NCI-H524 (cell line): ENCODE measurements around the gene C1orf167.

Source experiments
- DNase-seq, 2 experiments: peaks; one replicate each; lab custom pipeline; 2025; lab: John Stamatoyannopoulos, UW

C1orf167 gene

DNA sequence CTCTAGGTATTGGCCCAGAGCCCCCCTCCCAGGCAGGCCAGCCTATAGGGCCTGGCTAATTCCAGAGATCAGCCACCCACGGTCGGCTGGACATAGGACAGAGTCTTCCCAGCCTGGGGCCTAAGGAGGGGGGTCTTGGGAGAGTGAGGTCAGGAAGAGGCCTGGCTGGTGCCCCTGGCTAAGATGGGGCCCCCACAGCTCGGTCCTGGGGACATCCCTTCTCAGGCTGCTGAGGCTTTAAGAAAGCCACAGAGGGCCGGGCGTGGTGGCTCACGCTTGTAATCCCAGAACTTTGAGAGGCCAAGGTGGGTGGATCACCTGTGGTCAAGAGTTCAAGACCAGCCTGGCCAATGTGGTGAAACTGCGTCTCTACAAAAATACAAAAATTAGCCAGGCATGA lies 2.5 kb downstream of the C1orf167 start:
- DNase-seq, result no peak

DNA sequence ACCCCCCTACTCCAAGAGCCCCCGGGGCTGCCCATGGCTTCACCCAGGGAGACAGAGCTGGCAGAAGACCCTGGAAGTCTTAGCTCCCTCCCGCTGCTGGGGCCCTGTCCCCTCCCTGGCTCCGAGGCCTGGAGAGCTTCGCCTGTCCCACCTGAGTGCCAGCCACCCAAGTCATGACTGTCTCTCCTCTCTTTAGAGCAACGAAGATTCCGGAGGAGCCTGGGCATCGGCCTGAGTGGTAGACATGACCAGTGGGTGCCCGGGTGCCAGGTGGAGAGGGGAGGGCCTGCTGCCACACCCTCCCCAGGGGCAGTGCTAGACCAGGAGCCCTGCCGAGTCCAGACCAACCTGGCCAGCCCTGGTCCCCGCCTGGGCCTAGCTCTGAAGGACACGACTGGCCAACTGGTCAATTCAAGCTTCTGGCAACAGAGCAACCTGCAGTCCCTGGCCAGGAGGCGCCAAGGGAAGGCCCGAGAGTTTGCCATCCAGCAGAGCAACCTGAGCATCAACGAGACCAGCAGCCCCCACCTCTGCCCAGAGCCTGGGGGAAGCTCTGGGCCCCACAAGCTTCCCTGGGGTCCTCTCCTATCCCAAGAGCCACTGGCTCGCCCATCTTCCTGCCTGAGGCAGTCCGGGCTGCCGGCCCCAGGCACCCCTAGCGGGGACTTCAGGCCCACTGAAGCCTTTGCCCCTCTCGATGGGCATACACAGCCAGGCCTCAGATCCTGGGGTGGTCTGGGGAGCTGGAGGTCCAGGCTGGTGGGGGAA lies 3.9 kb downstream of the C1orf167 start:
- no peak for DNase-seq

DNA sequence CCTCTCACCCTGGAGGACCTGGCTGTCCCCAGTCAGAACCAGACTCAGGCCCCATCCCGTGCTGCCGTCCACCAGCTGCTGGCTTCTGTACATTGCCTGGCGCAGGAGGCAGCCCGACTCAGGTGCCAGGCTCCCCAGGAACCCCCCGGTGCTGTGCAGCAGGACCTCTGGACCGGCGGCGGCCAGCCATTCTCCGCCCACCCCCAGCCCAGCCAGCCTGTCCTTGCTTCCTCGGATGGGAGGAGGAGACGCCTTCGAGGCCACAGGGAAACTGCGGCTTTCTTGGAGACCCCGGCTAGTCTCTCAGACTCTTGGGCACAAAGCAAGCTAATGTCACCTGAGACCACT lies 4.4 kb downstream of the C1orf167 start:
- DNase-seq, result no peak

- DNase-seq, result peak in 1 of 2 experiments; percentile 8
Measured at GRCh38 chr1:11767922-11768704, 6.1 kb downstream of the C1orf167 start.

- no peak for DNase-seq
Measured at GRCh38 chr1:11768821-11769220, 6.8 kb downstream of the C1orf167 start.

DNA sequence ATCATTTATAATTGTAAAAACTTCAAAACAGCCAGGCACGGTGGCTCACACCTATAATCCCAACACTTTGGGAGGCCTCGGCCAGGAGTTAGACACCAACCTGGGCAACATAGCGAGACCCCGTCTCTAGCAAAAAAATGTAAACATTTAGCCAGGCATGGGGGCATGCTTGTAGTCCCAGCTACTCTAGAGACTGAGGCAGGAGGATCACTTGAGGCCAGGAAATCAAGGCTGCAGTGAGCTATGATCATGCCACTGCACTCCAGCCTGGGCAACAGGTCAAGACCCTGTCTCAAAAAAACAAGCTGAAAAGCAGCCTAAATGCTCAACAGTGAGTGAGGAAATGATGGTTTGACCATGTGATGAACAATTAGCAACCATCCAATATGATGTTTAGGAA lies 7.3 kb downstream of the C1orf167 start:
- DNase-seq, result no peak

- no peak for DNase-seq
Measured at GRCh38 chr1:11770011-11770410, 8.0 kb downstream of the C1orf167 start.

GRCh38 chr1:11771481-11772043 lies 9.6 kb downstream of the C1orf167 start:
- DNase-seq, result no peak

DNA sequence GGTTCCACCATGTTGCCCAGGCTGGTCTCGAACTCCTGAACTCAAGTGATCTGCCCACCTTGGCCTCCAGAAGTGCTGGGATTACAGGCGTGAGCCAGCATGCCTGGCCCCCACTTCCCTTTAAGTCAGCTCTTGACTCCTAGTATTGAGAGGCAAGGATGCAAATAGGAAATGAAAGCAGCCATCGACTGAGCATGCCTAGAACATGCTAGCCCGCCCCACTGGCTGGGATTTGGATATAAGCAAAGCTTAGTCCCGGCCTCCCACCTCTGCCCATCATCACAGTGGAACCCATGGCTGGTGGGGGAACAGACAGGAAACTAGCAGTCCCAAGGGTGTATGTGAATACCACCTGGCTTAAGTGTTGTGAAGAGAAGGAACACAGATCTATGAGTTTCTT lies 10.5 kb downstream of the C1orf167 start:
- peak in 1 of 2 experiments; percentile 7 for DNase-seq

GRCh38 chr1:11774753-11775152 lies 12.8 kb downstream of the C1orf167 start:
- no peak for DNase-seq

- no peak for DNase-seq
Measured at GRCh38 chr1:11777658-11778322, 15.8 kb downstream of the C1orf167 start.

DNA sequence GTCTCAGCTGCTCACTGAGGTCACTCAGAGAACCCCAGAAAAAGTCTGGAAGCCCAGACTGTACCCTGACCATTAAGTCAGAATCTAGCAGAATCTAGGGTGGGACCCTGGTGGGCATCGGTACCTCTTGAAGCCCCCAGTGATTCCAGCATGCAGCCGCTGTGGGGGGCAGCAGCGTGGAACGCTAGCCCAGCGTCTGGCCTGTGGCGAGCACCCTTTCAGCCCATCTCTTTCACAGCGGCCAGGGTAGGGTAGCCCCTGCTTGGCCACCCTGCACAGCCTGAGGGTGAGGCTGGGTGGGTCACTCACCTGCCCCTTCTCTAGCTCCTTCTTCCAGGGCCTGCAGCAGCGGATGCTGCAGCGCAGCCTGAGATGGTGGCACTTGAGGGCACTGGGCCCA lies 16.3 kb downstream of the C1orf167 start:
- DNase-seq, result no peak

- DNase-seq, result no peak
Measured at GRCh38 chr1:11778844-11779623, 17.0 kb downstream of the C1orf167 start.

DNA sequence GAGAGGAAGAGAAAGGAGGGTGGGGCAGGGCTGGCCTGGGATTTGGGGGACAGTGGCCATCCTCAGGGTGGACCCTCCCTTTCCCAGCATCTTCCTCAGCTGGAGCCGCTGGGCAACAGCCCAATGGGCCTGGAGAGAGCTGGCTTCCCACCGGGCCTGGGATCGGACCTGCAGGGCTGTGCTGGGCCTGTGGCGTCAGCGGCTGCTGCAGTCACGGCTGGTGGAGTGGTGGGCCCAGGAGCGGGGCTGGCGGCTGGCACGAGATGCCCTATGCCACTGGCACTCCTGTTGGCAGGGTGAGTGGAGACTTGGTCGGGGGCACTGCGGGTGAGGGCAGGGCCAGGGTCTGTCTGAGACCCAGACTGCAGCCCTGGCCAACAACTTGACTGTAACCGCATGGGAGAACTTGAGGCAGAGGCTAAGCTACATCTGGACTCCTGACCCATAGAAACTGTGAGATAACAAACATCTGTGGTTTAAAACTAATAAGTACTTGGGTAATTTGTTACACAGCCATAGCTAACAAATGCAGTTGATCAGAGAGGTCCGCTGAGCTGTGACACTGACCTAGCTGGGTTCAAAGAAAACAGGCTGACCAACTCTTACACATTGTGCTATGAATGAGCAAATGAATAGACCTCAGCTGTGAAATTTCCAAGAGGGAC lies 17.9 kb downstream of the C1orf167 start:
- DNase-seq, result no peak

DNA sequence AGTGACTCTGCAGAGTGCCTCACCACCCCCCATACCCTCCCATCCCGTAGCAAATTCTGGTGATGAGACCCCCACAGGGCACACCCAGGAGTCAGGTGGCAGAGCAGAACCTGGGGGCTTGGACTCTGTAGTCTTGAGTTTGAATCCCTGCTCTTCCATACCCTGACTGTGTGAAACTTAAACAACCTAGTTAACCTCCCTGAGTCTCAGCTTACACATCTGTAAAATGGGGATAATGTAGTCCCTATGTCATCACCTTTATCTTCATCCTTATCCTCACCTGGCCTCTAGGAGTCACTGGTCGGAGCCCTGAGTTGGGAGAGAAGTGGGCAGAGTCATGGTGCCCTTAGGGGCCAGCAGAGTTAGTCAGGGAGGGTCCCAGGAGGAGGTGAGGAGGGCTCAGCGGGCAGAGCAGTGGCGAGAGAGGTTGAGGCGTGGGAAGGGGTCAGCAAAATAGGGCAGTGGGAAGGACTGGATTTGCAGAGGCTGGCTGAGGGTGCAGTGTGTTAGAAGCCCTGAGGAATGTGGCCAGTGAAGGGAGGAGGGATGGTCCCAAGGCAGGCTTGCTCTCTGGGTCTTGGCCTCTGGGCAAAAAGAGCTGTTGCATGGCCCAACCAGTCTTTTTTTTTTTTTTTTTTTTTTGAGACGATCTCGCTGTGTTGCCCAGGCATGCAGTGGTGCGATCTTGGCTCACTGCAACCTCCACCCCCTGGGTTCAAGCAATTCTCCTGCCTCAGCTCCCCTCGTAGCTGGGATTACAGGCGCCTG lies 18.6 kb downstream of the C1orf167 start:
- DNase-seq, result no peak

GRCh38 chr1:11781297-11781696 lies 19.3 kb downstream of the C1orf167 start:
- no peak for DNase-seq

DNA sequence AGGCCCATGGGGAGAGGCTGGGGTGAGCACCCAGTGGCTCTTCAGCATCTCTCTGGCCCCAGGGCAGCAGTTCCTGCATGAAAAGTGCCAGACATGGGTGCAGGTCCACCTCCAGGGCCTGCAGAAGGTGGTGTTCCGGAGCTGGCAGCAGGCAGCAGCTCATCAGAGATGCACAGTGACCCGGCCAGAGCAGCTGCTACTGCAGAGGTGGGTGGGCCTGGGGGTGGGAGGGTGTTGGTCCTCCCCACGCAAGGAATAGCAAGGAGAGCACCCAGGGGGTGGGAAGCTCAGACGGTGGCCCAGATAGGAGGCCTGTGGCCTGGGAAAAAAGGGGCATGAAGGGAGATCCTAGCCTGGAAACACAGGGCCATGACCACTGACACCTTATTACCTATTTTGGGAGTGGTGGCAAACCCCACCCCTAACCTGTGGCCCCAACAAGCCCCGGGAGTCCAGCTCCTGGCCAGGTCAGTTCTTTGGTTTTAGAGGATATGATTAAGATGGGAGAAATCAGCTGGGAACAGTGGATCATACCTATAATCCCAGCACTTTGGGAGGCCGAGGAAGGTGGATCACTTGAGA lies 20.2 kb downstream of the C1orf167 start:
- no peak for DNase-seq

DNA sequence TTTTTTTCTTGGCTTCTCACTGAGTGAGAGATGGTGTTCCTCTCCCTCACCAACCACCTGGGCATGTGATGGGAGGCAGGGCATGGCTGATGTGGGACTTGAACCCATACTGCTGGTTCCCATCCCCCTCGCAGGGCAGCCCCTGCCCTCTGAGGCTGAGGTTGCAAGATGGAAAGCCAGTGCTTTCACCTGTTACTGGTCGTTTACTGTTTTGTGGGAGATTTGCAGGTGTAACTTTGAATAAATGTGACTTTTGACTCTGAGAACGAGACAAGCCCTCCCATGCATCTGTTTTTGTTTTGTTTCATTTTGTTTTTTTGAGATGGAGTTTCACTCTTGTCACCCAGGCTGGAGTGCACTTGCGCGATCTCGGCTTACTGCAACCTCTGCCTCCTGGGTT lies 21.6 kb downstream of the C1orf167 start:
- DNase-seq, result no peak

- DNase-seq, result no peak
Measured at GRCh38 chr1:11784256-11784992, 22.4 kb downstream of the C1orf167 start.
